ENCODE results near the gene SLC38A2. TPM values are rescaled to one million over a fixed set of nuclear protein-coding genes. Genes with fewer than 3 reads are reported as not detected.

SLC38A2 gene
- total RNA-seq = 128 and 174 TPM in 2 replicates

DNA sequence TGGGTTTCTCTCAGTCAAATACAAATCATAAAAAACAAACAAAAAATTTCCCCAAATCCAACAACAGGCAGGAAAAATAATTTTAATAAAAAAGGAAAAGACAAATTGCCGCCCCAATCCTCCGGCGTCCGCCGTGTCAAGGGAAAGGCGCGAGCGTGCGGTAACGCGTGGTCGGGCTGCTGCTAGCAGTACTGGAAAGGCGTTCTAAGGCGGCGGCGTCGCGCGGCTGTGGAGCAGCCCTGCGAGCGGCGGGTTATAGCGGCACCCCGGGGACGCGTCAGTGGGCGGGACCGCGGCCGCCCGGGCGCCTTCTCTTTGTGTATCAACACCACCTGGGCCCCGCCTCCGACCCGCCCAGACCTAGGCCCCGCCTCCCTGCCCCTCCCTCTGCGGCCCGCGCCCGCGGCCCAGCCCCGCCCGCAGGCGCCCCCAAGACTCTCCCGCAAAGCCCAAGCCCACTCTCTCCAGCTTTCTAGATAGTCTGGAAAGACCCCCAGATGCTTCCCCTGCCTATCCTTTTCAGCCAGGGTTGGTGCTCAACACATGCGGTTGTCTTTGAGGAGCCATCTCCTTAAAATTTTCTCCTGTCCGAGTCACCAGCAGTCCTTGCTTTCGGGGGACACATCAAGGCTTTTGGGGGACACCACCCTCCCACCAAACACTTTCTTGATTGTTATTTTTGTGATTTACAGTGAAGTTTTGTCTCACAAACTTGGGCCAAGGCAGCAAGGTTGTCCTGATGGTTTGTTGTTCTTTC, at the start of gene SLC38A2:
Gene SLC38A2, minus strand, starts transcription at position 230 of the 757 bp plus-strand sequence. CDS start 1,480 bp downstream, outside the sequence.

Other genes with a start within 250 kb of the SLC38A2 start
- gene SLC38A1, start 103.7 kb downstream of the SLC38A2 start, total RNA-seq = 74.6 and 85.4 TPM in 2 replicates

Measured in mesangial cell (primary cell).